Loucy (cell line): Measurements from ENCODE around the gene SRD5A1.

ENCODE experiments used
- CTCF ChIP-seq: fragments of 200-600 bp; sonication (generic); conservative IDR thresholded peaks from 2 replicates; pipeline ENCODE4 v1.5.1; 2014; ENCODE audit warnings: mild to moderate bottlenecking, antibody characterized with exemption, low read length
- EZH2phosphoT487 ChIP-seq: fragments of 200-600 bp; IDR thresholded peaks from 2 replicates; pipeline ENCODE4 v1.6.1; 2018; ENCODE audit warnings: antibody characterized with exemption, mild to moderate bottlenecking, moderate library complexity, borderline replicate concordance

GRCh38 chr5:6681682-6682081 is 48.4 kb downstream of the SRD5A1 start:
- TF ChIP-seq CTCF (no peak), EZH2phosphoT487 (no peak)
